HUES6 (cell line): ENCODE measurements around the gene DMD.
A peak's percentile ranks its signal among the peaks of the same experiment; 100 is the strongest.
"Not testable (repeated sequence)": the region's sequence is repeated elsewhere in the genome, so short reads cannot be mapped to it uniquely, and the experiment has no call there.

Source experiments
- H3K27ac ChIP-seq: 2 replicates; pipeline ENCODE4 v1.7.0; 2013; ENCODE audit warnings: low read depth, mild to moderate bottlenecking, low read length, inconsistent platforms
- H3K27me3 ChIP-seq: 2 replicates; pipeline ENCODE4 v1.6.1; 2013; ENCODE audit warnings: low read length; ENCODE audit not compliant: control insufficient read depth, insufficient read depth
- H3K36me3 ChIP-seq: 2 replicates; pipeline ENCODE4 v1.6.1; 2013; ENCODE audit warnings: low read length; ENCODE audit not compliant: control insufficient read depth, insufficient read depth
- H3K4me1 ChIP-seq: 2 replicates; pipeline ENCODE4 v1.6.1; 2013; ENCODE audit warnings: low read length; ENCODE audit not compliant: control insufficient read depth, insufficient read depth
- H3K4me3 ChIP-seq: 2 replicates; pipeline ENCODE4 v1.5.1; 2013; ENCODE audit warnings: low read depth, low read length
- H3K9ac ChIP-seq: one replicate; pipeline ENCODE4 v1.6.1; 2013; ENCODE audit warnings: mild to moderate bottlenecking, low read length
- H3K9me3 ChIP-seq: 2 replicates; pipeline ENCODE4 v1.6.1; 2013; ENCODE audit warnings: low read depth, low read length; ENCODE audit not compliant: control insufficient read depth, insufficient read depth

DMD gene

DNA sequence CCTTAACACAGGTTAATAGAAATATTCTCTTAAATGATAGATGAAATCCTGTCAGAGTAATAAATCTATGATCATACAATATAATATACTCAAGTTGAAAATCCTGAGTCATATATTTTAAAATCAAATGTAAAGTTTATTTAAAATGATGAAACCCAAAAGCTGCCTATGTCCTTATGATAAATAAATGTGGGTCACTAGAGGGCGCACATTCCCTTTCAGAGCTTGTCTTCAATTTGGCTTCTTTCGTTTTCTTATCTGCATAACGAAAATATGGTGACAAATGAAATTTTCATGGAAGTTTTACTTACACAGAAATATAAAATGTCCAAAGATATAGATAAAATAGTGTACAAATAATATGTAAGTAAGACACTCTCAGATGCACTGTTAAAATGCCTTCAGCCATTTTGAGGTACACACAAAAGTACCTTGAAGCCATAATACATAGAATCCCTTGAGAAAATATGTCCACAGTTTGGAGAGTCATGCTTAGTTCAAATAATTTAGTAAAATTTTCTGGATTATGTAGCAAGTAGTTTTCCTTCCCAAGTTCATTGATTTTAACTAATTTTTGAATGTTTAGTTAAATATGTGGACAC, 680.4 kb downstream of the DMD start:
- Histone ChIP-seq H3K9me3 (no peaks in the 10 kb centered on the region), H3K4me3 (no peak overlapping the region), H3K27ac (no peak overlapping the region; the same call in 1 of the 2 replicates), H3K27me3 (no peaks in the 10 kb centered on the region; the same call in 1 of the 2 replicates), H3K9ac (no peak overlapping the region), H3K4me1 (peaks cover 24% of the 10 kb centered on the region), H3K36me3 (no peaks in the 10 kb centered on the region)

DNA sequence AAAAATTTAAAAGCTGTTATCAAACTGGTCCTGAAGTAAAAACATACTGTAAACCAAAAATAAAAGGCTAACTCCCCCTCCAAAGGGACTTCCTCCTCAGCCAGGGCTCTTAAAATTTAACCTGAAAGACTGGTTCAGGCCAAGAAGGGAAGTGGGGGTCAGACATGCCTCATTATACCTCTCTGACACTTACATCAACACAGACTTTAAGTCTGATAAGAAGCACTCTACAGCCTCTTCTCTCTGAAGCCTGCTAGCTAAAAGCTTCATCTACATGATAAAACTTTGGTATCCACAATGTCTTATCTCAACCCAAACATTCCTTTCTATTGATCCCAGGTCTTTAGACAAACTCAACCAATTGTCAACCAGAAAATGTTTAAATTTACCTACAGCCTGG, 682.9 kb downstream of the DMD start:
- not testable (repeated sequence) for H3K4me3 ChIP-seq, H3K27me3 ChIP-seq, H3K9ac ChIP-seq, H3K9me3 ChIP-seq, H3K36me3 ChIP-seq, H3K4me1 ChIP-seq
- H3K27ac ChIP-seq = peak overlapping the region; percentile 63; the same call in 1 of the 2 replicates

DNA sequence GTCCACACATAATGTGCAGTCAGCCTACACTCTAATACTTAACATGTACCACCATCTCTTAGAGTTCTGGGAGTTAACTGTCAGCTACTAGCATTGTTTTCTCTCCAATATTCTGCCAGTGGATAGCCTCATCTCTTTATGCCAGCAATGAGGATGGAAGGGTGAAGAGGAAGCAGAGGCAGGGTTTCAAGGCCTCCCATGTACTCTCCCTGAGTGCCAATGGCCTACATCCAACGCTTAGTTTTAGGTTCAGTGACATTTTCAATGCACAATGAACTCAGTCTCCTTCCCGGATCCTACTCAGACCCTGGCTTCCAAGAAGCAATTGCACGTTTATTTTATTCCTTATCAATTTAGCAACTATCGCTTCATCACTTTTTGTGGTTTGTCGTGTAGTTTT, 686.1 kb downstream of the DMD start:
- Histone ChIP-seq H3K27ac (no peak overlapping the region), H3K9me3 (no peaks in the 10 kb centered on the region), H3K36me3 (no peaks in the 10 kb centered on the region; the same call in 1 of the 2 replicates), H3K4me1 (peaks cover 8% of the 10 kb centered on the region; the same call in 1 of the 2 replicates), H3K4me3 (no peak overlapping the region), H3K27me3 (no peaks in the 10 kb centered on the region; the same call in 1 of the 2 replicates), H3K9ac (no peak overlapping the region)

DNA sequence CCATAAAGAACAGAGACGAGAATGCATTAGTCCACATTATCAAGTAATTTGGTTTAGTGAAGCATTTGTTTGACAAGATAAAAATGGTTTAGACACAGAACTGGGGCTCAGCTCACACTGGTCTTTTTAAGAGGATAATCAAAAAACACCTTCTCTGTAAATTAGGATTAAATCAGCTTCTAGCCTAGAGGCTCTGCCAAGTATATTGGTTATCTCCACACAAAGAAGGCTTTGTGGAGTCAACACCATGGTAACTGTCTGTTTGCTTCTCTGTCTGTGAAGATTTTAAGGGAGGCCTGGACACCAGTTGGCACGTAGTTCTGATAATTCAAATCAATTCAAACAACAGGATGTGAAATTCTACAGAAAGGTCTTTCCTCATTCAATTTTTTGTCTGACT, 687.0 kb downstream of the DMD start:
- Histone ChIP-seq H3K9me3 (no peaks in the 10 kb centered on the region), H3K27ac (no peak overlapping the region), H3K4me1 (peaks cover 8% of the 10 kb centered on the region; the same call in 1 of the 2 replicates), H3K4me3 (no peak overlapping the region), H3K9ac (no peak overlapping the region), H3K27me3 (no peaks in the 10 kb centered on the region; the same call in 1 of the 2 replicates), H3K36me3 (no peaks in the 10 kb centered on the region; the same call in 1 of the 2 replicates)

DNA sequence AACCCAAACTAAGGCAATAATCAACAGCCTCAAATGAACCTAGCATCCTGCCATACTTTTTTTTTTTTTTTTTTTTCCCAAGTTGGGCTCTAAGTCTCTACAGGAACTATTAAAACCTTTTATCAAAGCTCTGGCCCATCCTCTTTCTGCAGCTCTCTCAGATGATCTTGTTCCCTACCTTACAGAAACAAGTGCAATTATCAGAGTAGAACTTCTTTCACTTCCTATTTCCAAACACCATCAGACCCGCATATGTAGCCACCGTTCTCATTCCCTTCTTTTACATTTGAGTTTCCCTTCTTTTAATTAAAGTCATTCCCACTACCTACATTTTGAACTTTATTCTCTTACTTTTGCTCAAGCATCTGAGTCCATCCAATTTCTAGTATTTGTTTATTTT, 690.6 kb downstream of the DMD start:
- no peak overlapping the region for H3K27ac ChIP-seq
- no peak overlapping the region for H3K4me3 ChIP-seq
- H3K9me3 ChIP-seq = no peaks in the 10 kb centered on the region
- H3K27me3 ChIP-seq = no peaks in the 10 kb centered on the region; the same call in 1 of the 2 replicates
- H3K36me3 ChIP-seq = no peaks in the 10 kb centered on the region; the same call in 1 of the 2 replicates
- no peak overlapping the region for H3K9ac ChIP-seq
- H3K4me1 ChIP-seq = no peaks in the 10 kb centered on the region

DNA sequence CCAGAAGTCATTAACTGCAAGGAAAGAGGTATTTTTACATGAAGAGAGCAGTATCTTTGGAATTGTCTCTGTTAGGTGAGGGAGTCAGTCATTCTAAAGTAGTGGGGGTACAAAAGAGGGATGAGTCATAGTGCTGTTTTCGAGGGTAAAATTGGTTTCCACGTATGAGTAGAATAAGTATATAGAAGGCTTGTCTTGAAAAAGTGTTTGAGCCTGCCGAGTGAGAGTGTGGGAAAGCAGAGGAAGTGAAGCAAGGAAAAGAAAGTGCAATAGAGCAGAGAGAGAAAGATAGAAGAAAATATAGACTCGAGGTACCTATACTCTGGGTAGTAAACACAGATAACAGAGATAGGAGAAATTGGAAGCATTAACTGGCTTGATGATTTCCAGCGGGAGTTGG, 696.4 kb downstream of the DMD start:
- no peak overlapping the region for H3K27ac ChIP-seq
- no peaks in the 10 kb centered on the region for H3K36me3 ChIP-seq
- H3K9ac ChIP-seq = no peak overlapping the region
- no peaks in the 10 kb centered on the region for H3K9me3 ChIP-seq
- no peaks in the 10 kb centered on the region; the same call in 1 of the 2 replicates for H3K27me3 ChIP-seq
- no peaks in the 10 kb centered on the region for H3K4me1 ChIP-seq
- no peak overlapping the region for H3K4me3 ChIP-seq

DNA sequence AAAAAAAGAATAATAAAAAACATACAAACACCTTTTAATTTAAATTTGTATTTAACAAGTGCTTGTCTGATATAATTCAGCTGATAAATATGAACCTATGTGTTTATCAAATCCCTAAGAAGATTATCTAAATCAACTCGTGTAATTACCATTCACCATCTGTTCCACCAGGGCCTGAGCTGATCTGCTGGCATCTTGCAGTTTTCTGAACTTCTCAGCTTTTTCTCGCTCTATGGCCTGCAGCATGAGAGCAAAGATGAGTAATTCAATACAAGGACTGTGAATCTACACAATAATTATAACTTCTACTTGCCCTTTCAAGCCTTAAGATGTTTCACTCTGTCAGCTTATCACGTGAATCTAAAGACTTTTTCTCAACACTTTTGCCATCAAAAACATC, 709.7 kb downstream of the DMD start:
- Histone ChIP-seq H3K9me3 (no peaks in the 10 kb centered on the region), H3K9ac (no peak overlapping the region), H3K27me3 (no peaks in the 10 kb centered on the region; the same call in 1 of the 2 replicates), H3K4me3 (no peak overlapping the region), H3K27ac (no peak overlapping the region), H3K36me3 (no peaks in the 10 kb centered on the region), H3K4me1 (no peaks in the 10 kb centered on the region)

DNA sequence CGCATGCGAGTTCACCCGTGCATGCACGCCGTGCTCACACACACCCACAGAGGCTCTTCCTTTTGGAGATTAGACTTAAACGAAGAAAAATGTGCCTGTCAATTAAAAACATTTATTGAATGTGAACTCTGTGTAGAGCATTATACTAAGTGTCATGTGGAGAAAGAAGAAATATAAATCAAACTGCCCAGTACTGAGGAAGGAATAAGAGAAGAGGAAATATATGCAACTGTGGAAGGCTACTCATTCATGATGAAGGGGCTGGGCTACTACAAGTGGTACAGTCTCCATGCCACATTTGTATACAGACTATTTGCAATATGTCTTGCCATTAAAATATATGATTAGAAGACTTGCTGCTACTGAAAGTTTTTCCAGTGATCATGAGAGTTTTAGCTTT, 714.7 kb downstream of the DMD start:
- Histone ChIP-seq H3K9ac (no peak overlapping the region), H3K36me3 (no peaks in the 10 kb centered on the region), H3K27ac (no peak overlapping the region), H3K27me3 (no peaks in the 10 kb centered on the region; the same call in 1 of the 2 replicates), H3K4me1 (no peaks in the 10 kb centered on the region), H3K9me3 (no peaks in the 10 kb centered on the region), H3K4me3 (no peak overlapping the region)

DNA sequence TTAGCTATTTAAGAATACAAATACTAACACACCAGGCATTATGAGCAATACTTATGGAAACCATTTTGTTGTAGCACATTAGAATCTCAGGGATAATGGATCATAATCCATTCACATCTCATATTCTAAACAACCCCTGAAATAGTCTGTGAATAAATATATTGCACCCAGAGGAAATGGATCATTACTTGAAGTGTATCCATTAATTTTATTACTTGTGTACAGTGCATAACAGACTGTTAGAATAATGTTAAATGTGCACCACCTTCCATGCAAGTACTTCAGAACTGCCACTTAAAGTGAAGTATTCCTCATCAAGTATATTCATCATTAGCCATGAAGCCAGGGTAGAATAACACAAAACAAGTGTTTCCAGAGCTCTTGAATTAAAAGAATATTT, 715.5 kb downstream of the DMD start:
- H3K4me1 ChIP-seq = no peaks in the 10 kb centered on the region
- H3K9ac ChIP-seq = no peak overlapping the region
- H3K4me3 ChIP-seq = no peak overlapping the region
- no peaks in the 10 kb centered on the region for H3K36me3 ChIP-seq
- H3K27me3 ChIP-seq = no peaks in the 10 kb centered on the region; the same call in 1 of the 2 replicates
- no peaks in the 10 kb centered on the region for H3K9me3 ChIP-seq
- no peak overlapping the region for H3K27ac ChIP-seq

DNA sequence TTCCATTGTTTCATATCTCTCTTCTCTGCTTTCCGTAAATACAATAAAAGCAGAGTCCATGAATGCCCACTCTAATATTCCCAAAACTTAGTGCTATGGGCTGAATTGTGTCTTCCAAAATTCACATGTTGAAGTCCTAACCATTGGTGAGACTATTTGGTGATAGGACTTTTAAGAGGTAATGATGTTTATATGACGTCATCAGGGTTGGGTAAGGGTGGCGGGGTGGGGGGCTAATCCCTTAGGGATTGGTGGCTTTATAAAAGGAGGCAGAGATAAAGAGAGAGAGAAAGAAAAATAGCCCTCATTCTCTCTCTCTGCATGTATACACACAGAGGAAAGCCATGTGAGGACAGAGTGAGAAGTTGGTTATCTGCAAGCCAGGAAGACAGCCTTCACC, 722.2 kb downstream of the DMD start:
- no peaks in the 10 kb centered on the region for H3K9me3 ChIP-seq
- no peaks in the 10 kb centered on the region for H3K4me1 ChIP-seq
- no peaks in the 10 kb centered on the region for H3K27me3 ChIP-seq
- H3K9ac ChIP-seq = no peak overlapping the region
- H3K4me3 ChIP-seq = no peak overlapping the region
- H3K36me3 ChIP-seq = peaks cover 4% of the 10 kb centered on the region; the same call in 1 of the 2 replicates
- H3K27ac ChIP-seq = no peak overlapping the region

DNA sequence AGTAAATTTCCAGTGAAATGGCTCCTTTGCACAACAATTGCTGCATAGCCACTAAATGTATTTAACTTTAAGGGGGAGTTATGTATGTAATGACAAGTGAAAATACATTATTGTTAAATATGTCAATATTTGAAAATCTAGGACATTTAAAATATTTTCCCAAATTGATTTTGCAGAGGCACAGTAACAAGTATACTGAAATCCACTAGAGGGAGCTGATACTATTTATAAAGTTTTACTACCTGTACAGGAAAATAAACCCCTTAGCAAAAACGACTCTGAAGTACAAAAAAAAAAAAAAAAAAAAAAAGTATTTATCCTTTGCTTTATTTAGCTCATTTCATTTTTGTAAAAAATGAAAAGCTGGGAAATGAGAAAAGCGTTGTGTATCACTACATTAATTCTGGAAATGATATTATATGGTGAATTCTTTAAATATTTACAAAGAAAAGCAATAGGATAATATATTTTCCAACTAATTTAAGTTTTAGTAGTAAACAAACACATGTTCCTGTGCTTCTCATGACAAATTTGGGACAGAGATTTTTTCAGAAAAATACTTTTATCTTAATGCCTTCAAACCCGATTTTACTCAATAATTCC, 727.7 kb downstream of the DMD start:
- H3K9me3 ChIP-seq = no peaks in the 10 kb centered on the region
- H3K27me3 ChIP-seq = no peaks in the 10 kb centered on the region
- no peaks in the 10 kb centered on the region for H3K4me1 ChIP-seq
- no peak overlapping the region for H3K27ac ChIP-seq
- H3K36me3 ChIP-seq = peaks cover 2% of the 10 kb centered on the region; the same call in 1 of the 2 replicates
- H3K9ac ChIP-seq = no peak overlapping the region
- H3K4me3 ChIP-seq = no peak overlapping the region
